NCI-H2196 (cell line): Measurements from ENCODE around the gene YPEL1.
A peak's percentile ranks its signal among the peaks of the same experiment; 100 is the strongest.
"Not testable (repeated sequence)": the region's sequence is repeated elsewhere in the genome, so short reads cannot be mapped to it uniquely, and the experiment has no call there.

Source experiments
- DNase-seq: peaks from one replicate; lab custom pipeline; 2025; ENCODE audit not compliant: unreplicated experiment; lab: John Stamatoyannopoulos, UW

YPEL1 gene

GRCh38 chr22:21685164-21685513 lies 50.5 kb downstream of the YPEL1 start:
- no peak for DNase-seq

GRCh38 chr22:21684492-21685163 lies 51.0 kb downstream of the YPEL1 start:
- no peak for DNase-seq

GRCh38 chr22:21683401-21683811 lies 52.2 kb downstream of the YPEL1 start:
- peak; percentile 3 for DNase-seq

GRCh38 chr22:21682385-21683175 lies 53.0 kb downstream of the YPEL1 start:
- DNase-seq: no peak

GRCh38 chr22:21681566-21682370 lies 53.8 kb downstream of the YPEL1 start:
- DNase-seq: no peak

- DNase-seq: no peak
These were observed 54.6 kb downstream of the YPEL1 start for GRCh38 chr22:21680830-21681565.

- DNase-seq: no peak
These were observed 56.2 kb downstream of the YPEL1 start for GRCh38 chr22:21679383-21679782.

GRCh38 chr22:21678842-21679241 lies 56.8 kb downstream of the YPEL1 start:
- DNase-seq: not testable (repeated sequence)

- DNase-seq: no peak
These were observed 57.8 kb downstream of the YPEL1 start for GRCh38 chr22:21677606-21678443.

- DNase-seq: no peak
These were observed 60.9 kb downstream of the YPEL1 start for GRCh38 chr22:21674638-21675245.

GRCh38 chr22:21673534-21674321 lies 61.9 kb downstream of the YPEL1 start:
- DNase-seq: no peak

- no peak for DNase-seq
These were observed 63.4 kb downstream of the YPEL1 start for GRCh38 chr22:21672107-21672629.

GRCh38 chr22:21669026-21669425 lies 66.6 kb downstream of the YPEL1 start:
- DNase-seq: no peak

- no peak for DNase-seq
These were observed 68.8 kb downstream of the YPEL1 start for GRCh38 chr22:21666786-21667185.

- no peak for DNase-seq
These were observed 70.3 kb downstream of the YPEL1 start for GRCh38 chr22:21665047-21665851.

GRCh38 chr22:21663738-21664137 lies 71.9 kb downstream of the YPEL1 start:
- DNase-seq: no peak

- DNase-seq: no peak
These were observed 73.6 kb downstream of the YPEL1 start for GRCh38 chr22:21661991-21662390.

GRCh38 chr22:21660904-21661303 lies 74.7 kb downstream of the YPEL1 start:
- DNase-seq: no peak
